ENCODE results near the gene CBX8.

DNA sequence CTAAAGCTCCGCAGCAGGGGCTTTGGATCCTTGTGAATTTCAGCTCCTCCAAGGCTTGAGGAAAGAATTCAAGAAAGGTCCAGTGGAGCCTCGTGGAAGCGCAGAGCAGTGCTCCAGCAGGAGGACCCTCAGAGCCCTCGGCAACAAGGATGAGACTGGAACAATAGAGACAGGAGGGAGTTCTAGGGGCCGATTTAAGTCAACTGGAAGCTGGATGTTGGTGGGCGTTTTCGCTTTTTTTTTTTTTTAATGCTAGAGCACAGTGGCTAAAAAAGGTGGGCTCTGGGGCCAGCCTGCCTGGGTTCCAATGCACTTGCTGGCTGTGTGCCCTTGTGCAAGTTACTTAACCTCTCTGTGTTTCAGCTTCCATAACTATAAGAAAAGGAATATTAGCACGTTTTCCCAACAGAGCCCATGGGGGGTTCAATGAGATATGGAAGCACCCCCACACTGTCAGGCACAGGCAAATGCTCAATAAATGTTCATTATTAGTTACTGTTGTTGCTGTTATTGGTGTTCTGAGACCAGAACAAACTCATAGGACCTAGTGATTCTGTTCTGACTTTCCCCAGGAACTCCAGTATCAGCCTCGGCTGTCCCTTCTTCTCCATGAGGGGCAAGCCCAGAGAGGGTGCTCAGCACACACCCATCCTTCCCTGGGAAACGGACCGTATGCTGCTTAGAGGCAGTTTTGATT is 5.3 kb upstream of the CBX8 start:
- TF ChIP-seq, protein P1, sequence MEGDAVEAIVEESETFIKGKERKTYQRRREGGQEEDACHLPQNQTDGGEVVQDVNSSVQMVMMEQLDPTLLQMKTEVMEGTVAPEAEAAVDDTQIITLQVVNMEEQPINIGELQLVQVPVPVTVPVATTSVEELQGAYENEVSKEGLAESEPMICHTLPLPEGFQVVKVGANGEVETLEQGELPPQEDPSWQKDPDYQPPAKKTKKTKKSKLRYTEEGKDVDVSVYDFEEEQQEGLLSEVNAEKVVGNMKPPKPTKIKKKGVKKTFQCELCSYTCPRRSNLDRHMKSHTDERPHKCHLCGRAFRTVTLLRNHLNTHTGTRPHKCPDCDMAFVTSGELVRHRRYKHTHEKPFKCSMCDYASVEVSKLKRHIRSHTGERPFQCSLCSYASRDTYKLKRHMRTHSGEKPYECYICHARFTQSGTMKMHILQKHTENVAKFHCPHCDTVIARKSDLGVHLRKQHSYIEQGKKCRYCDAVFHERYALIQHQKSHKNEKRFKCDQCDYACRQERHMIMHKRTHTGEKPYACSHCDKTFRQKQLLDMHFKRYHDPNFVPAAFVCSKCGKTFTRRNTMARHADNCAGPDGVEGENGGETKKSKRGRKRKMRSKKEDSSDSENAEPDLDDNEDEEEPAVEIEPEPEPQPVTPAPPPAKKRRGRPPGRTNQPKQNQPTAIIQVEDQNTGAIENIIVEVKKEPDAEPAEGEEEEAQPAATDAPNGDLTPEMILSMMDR (conservative IDR thresholded peaks at IDR 0.05), result no peak
- TF ChIP-seq ZFX (IDR thresholded peaks at IDR 0.05), result no peak

All from C4-2B (cell line).